GM18951 (cell line): Measurements from ENCODE around the gene GPBP1L1.
A peak's percentile ranks its signal among the peaks of the same experiment; 100 is the strongest.
"Not testable (repeated sequence)": the region's sequence is repeated elsewhere in the genome, so short reads cannot be mapped to it uniquely, and the experiment has no call there.

ENCODE experiments used
- POLR2A ChIP-seq: IDR thresholded peaks from 4 replicates; pipeline ENCODE4 v1.6.1; 2011; ENCODE audit warnings: mild to moderate bottlenecking; ENCODE audit not compliant: insufficient read length, insufficient read depth; ENCODE audit errors: extremely low read depth
- in situ Hi-C: fragments of 300-500 bp; cut with MboI; formaldehyde crosslinking; loops from one replicate; pipeline ENCODE4 v1.12.0; 2022; ENCODE audit warnings: low sequenced_read_pairs, mixed read lengths, inconsistent platforms; ENCODE audit not compliant: unreplicated experiment

Gene GPBP1L1

GRCh38 chr1:45687754-45688740 is 1.7 kb upstream of the GPBP1L1 start, which contains the start of gene TMEM69:
Gene TMEM69 (plus strand): TSS chr1:45688181. CDS start chr1:45691069, 2,888 bp downstream.
- in situ Hi-C loops, result no loop called here
- peak; percentile 62 for TF ChIP-seq POLR2A

GRCh38 chr1:45687014-45687753 is 851 bp upstream of the GPBP1L1 start:
- in situ Hi-C loops, result no loop called here
- peak; percentile 95 for TF ChIP-seq POLR2A

DNA sequence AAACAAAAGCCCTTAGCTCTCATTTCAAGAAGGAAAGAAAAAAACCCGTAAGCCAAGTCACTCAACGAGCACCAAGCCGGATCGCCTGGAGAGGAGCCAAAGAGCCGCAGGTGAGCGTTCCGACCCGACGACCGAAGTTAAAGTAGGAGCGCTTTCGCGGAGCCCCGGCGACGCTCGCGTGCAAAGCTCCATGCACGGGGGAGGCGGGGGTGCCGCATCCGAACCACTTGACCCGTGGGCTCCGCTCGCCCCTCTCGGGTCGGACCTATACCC is 382 bp downstream of the GPBP1L1 start:
- no peak for TF ChIP-seq POLR2A
- in situ Hi-C loops, result no loop called here

DNA sequence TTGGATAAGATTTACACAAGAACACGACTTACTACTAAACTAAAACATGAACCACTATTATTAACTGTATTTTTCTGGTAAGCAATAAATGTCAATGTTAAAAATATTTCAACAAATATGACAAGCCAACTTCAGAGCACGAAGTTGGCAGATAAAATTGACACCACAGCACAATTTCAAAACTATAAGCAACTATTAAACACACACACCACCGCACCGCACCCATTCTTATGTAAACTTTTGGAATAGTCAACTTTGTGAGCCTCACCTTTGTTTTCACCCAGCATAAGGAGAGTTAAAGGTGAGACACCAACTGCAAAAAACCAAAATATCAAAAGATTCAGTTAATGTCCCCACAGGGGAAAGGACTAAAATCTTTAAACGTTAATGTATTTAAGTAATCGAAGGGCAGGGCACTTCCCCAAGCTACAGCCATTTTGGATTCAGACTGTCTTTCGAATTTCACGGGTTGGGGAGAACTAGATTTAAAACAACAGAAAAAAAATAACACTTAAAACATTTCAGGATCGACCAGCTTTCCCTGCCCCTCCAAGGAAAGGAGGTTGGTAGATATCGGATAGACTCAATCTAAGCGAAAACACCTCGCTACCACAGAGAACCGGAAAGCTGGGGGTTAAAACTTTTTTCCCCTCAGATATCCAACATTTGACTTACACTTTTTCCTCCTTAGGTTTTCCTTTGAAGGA is 872 bp downstream of the GPBP1L1 start:
- in situ Hi-C loops, result no loop called here
- TF ChIP-seq POLR2A, result no peak

DNA sequence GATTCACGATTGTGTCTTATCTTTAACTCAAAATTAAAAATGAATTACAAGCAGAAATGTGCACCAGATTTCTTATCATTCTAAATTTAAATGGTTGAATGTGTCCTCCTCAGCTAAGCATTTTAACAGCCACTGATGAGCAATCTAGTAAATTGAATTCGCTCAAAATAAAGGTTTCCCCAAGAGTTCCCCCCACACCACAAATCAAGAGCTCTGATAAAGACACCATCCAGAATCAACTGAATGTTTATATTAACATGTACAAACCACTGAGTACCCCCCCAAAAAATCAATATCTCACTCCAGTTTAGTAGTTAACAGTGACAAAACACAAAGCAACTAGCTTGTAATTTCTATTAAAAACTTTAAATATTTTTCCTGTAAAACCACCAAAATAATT is 1.9 kb downstream of the GPBP1L1 start:
- in situ Hi-C loops, result no loop called here
- TF ChIP-seq POLR2A, result no peak

DNA sequence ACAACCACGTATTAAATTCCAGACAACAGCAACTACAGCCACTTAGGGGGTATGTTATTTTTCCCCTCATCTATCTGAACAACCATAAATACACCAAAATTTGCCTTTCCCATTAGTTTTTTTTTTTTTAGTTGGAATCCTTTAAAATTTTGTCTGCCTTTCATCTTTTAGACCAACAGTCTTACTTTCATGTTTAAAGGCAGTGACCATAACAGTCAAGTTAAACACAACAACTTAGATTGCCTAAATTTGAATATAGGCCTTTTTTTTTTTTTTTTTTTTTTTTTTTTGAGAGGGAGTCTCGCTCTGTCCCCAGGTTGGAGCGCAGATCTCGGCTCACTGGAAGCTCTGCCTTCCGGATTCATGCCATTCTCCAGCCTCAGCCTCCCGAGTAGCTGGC is 3.4 kb downstream of the GPBP1L1 start:
- TF ChIP-seq POLR2A, result no peak
- in situ Hi-C loops, result no loop called here

DNA sequence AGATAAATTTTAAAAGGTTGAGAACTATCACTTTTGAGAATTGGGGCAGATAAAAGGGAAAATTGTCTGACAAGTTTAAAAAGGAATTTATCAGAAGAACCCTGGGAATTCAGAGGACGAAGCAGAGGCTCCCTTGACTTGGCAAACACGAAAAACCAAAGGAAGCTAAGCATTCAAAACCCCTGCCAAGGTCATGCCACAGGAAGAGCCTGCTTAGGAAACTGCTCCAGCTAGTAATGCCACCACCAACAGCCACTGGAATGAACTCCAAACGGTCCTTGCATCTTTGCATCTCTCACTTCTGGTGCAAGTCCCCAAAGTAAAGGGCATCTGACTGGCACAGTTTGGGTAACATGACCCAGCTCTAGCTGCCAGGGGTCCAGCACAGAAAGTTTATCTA is 7.2 kb downstream of the GPBP1L1 start:
- TF ChIP-seq POLR2A, result no peak
- in situ Hi-C loops, result no loop called here

GRCh38 chr1:45678489-45678888 is 7.8 kb downstream of the GPBP1L1 start:
- in situ Hi-C loops, result no loop called here
- TF ChIP-seq POLR2A, result no peak

GRCh38 chr1:45677751-45678245 is 8.5 kb downstream of the GPBP1L1 start:
- TF ChIP-seq POLR2A, result no peak
- in situ Hi-C loops, result no loop called here

GRCh38 chr1:45676553-45676952 is 9.8 kb downstream of the GPBP1L1 start:
- in situ Hi-C loops, result not testable (repeated sequence)

- no peak for TF ChIP-seq POLR2A
- in situ Hi-C loops, result no loop called here
These were observed 11.9 kb downstream of the GPBP1L1 start for GRCh38 chr1:45674478-45674877.

- in situ Hi-C loops, result no loop called here
- TF ChIP-seq POLR2A, result no peak
These were observed 12.4 kb downstream of the GPBP1L1 start for GRCh38 chr1:45673956-45674355.
